Measurements from ENCODE around the gene GPC1.
A peak's percentile ranks its signal among the peaks of the same experiment; 100 is the strongest.
"Not testable (repeated sequence)": the region's sequence is repeated elsewhere in the genome, so short reads cannot be mapped to it uniquely, and the experiment has no call there.

GPC1 gene

DNA sequence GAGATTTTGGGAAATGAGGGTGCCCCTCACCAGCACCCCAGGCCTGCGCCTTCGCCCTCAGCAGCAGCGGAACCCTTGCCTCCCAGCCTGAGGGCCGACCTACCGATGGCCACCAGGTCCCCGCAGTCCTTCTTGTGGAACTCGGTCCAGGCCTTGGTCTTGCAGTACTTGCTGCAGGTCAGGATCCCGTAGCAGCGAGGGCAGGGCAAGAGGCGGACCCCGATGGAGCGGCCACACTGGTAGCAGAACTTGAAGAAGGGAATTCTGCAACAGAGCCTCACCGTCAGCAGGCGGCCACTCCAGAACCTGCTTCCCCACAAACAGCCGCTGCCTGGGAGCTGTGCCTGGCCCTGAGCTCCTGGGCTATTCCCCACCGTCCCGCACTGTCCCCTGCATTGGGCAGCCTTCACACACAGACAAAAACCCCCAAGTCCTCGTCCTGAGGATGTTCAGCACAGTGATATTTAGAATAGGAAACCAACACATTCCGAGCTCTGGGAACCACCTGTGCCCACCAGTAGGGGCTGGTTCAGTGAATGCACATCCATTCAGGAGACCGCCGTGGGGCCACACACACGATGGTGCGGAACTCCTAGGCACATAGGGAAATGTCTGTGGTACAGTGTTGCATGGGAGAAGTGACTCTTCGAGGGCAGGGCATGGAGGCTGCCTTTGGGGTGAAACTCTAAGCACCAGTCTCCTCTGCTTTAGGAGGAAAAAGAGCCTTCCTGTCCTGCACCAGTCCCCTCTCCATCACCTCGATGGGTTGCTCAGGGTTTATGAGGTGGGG lies 45.6 kb downstream of the GPC1 start:
- no peak for ATAC-seq

DNA sequence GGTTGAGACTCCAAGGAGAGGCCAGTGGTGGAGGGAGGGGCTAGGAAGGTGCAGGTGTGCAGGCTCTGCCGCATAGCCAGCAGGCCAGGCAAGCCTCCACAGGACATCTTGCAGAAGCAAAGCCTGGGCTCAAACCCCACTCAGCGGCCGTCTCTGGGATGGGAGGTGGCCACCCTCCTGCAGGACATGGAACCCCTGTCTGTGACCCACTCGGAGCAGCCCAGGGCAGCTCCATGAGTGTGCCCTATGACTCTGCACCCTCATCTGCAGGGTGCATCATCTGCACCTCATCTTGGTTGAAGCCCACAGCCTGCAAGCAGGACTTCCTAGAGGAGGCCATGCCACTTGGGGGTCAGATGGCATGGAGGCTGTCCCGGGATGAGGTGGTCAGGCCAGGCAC lies 46.3 kb downstream of the GPC1 start:
- no peak overlapping the region for H3K27ac Mint-ChIP-seq
- H3K4me3 Mint-ChIP-seq: no peak overlapping the region
- no peaks in the 10 kb centered on the region for H3K9me3 Mint-ChIP-seq
- no peaks in the 10 kb centered on the region for H3K4me1 Mint-ChIP-seq
- H3K36me3 Mint-ChIP-seq: peaks cover 7% of the 10 kb centered on the region
- DNase-seq (ENCODE audit: low spot score in 2 of 2): no peak
- ATAC-seq: no peak

More for the DNA sequence above, 45.6 kb downstream of the GPC1 start:
- Mint-ChIP-seq H3K4me1 (no peaks in the 10 kb centered on the region), H3K9me3 (peaks cover 4% of the 10 kb centered on the region), H3K36me3 (peaks cover 7% of the 10 kb centered on the region), H3K27ac (no peak overlapping the region), H3K4me3 (no peak overlapping the region)
- DNase-seq (ENCODE audit: low spot score in 2 of 2): no peak

DNA sequence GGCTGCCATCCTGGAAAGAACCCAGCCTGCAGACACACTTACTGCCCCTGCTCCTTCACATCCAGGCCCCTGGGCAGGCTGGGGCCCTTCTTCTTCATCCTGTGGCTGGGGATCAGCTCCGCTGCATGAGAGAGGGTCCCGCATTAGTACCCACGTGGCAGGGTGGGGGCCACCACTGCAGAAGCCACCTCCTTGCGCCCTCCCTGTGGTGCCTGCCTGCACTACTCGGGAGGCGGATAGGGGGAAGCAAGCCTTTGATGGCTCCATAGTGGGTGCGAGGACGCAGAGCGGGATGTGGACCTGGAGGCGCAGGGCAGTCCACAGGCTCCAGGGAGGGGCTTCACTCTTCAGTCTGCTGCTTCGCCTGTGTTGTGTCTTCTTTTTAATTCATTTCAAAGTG lies 46.7 kb downstream of the GPC1 start:
- peaks cover 3% of the 10 kb centered on the region for H3K9me3 Mint-ChIP-seq
- H3K36me3 Mint-ChIP-seq: peaks cover 7% of the 10 kb centered on the region
- H3K4me3 Mint-ChIP-seq: no peak overlapping the region
- no peaks in the 10 kb centered on the region for H3K4me1 Mint-ChIP-seq
- no peak for ATAC-seq
- no peak overlapping the region for H3K27ac Mint-ChIP-seq
- DNase-seq (ENCODE audit: low spot score in 2 of 2): no peak

DNA sequence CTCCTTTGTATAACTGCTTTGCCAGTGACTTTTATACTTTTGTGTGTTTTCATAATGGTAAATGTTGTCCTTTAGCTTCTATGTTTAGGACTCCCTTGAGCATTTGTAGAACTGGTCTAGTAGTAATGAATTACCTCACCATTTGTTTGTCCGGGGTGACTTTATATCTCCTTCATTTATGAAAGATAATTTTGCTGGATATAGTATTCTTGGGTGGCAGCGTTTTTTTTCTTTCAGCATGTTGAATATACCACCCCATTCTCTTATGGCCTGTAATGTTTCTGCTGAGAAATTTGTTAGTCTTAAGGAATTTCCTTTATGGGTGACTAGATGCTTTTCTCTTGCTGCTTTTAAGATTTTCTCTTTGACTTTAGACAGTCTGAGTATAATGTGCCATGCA lies 56.0 kb downstream of the GPC1 start:
- peaks cover 40% of the 10 kb centered on the region for H3K9me3 Mint-ChIP-seq
- ATAC-seq (no peak), DNase-seq (ENCODE audit: low spot score in 2 of 2) (no peak)
- no peaks in the 10 kb centered on the region for H3K4me1 Mint-ChIP-seq
- no peak overlapping the region for H3K27ac Mint-ChIP-seq
- H3K36me3 Mint-ChIP-seq: no peaks in the 10 kb centered on the region
- H3K4me3 Mint-ChIP-seq: no peak overlapping the region

DNA sequence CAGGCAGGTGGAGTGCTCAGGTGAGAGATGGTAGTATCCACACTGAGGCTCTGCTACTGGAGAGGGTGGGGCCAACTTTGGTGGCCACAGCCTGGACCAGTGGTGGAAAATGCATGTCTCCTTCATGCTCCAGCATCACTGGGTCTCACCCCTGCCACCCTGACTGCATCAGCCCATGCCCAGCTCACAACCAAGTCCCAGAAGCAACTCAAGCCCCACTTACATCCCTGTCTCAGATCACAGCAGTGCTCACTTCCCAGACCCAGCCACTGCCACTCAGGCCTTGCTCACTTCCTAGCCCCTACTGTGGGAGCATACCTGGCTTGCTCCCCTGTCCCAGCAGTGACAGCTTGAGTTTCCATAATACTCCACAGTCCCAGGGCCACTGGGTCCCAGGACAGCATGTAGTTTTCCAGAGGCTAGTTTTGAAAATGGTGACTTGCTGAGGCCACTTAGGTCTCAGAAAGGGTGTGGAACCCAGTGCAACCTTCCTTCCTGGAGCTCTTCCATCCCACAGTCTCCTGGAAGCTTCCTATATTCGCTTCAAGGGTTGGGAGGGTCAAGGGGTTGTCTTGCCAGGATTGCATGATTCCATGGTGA lies 58.8 kb downstream of the GPC1 start:
- no peaks in the 10 kb centered on the region for H3K4me1 Mint-ChIP-seq
- peaks cover 31% of the 10 kb centered on the region for H3K9me3 Mint-ChIP-seq
- DNase-seq (ENCODE audit: low spot score in 2 of 2) (no peak), ATAC-seq (no peak)
- H3K36me3 Mint-ChIP-seq: peaks cover 7% of the 10 kb centered on the region
- no peak overlapping the region for H3K27ac Mint-ChIP-seq
- H3K4me3 Mint-ChIP-seq: no peak overlapping the region

DNA sequence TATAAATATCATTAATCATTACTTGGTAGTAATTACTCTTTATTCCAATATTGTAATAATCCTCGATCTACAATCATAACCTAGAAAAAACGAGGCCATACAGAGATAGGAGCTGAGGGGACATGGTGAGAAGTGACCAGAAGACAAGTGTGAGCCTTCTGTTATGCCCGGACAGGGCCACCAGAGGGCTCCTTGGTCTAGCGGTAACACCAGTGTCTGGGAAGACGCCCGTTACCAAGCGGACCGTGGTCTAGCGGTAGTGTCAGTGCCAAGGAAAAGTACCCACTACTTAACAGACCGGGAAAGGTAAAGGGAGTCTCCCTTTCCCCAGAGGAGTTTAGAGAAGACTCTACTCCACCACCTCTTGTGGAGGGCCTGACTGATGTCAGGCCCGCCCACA lies 59.5 kb downstream of the GPC1 start:
- not testable (repeated sequence) for H3K36me3 Mint-ChIP-seq, H3K27ac Mint-ChIP-seq, H3K4me1 Mint-ChIP-seq, H3K4me3 Mint-ChIP-seq, ATAC-seq
- peaks cover 28% of the 10 kb centered on the region for H3K9me3 Mint-ChIP-seq
- peak in 1 of 2 donors; percentile 45 for DNase-seq (ENCODE audit: low spot score in 2 of 2)

DNA sequence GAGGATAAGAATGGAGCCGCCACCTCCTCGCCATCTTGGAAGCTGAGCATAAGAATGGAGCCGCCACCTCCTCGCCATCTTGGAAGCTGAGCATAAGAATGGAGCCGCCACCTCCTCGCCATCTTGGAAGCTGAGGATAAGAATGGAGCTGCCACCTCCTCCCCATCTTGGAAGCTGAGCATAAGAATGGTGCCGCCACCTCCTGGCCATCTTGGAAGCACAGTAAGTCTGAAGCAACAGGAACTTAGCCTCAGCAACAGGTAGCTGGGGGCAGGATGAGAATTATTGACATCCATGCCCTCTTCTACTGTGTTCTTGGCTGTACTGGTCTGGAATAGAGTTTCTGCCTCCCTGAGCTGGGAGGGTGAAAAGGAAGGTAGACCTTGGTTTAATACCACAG lies 61.6 kb downstream of the GPC1 start:
- peaks cover 14% of the 10 kb centered on the region for H3K9me3 Mint-ChIP-seq
- H3K4me3 Mint-ChIP-seq; ATAC-seq; H3K4me1 Mint-ChIP-seq; H3K36me3 Mint-ChIP-seq; DNase-seq (ENCODE audit: low spot score in 2 of 2); H3K27ac Mint-ChIP-seq: not testable (repeated sequence)

DNA sequence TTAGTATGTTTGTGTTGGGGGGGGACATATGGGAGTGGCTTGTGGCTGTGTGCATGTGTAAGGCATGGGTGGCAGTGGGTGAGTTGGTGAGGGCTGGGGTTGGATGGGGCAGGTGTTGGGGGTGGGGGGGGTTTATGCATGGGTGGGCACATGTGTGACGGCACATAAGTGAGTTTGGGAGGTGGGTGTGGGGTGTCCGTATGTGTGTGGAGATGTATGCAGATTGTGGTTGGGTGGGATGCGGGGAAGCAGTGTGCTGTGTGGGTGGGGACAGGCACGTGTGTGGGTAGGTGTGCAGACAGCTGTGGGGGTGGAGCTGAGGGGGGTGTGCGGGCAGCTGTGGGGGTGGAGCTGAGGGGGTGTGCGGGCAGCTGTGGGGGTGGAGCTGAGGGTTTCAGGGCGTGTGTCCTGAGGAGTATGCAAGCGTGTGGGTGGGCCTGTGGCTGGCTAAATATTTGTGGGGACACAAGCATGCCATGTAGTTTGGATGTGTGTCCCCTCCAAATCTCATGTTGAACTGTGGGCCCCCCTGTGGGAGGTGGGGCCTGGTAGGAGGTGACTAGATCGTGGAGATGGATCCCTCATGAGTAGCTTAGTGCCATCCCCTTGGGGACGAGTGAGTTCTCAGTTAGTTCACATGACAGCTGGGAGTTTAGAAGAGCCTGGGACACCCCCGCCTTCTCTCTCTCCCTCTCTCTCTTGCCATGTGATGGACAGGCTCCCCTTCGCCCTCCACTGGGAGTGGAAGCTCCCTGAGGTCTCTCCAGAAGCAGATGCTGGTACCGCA lies 62.9 kb downstream of the GPC1 start:
- Mint-ChIP-seq H3K36me3 (peaks cover 10% of the 10 kb centered on the region), H3K4me3 (no peak overlapping the region), H3K27ac (no peak overlapping the region), H3K9me3 (peaks cover 9% of the 10 kb centered on the region), H3K4me1 (no peaks in the 10 kb centered on the region)
- ATAC-seq: no peak
- DNase-seq (ENCODE audit: low spot score in 2 of 2): peak in 1 of 2 donors; percentile 30

DNA sequence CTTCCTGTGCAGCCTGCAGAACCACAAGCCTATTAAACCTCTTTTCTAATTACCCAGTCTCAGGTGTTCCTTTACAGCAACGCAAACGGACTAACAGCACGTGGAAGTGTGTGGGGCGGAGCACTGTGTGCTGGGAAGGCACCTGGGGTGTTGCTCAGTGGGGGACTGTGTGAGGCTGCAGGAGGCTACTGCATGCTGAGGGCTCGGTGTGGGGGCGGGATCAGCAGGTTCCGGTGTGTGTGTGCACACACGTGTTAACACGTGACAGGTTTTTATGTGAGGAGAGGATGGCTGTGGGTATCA lies 63.4 kb downstream of the GPC1 start:
- no peak for ATAC-seq
- Mint-ChIP-seq H3K4me3 (no peak overlapping the region), H3K36me3 (peaks cover 10% of the 10 kb centered on the region), H3K9me3 (peaks cover 7% of the 10 kb centered on the region), H3K4me1 (no peaks in the 10 kb centered on the region), H3K27ac (no peak overlapping the region)
- no peak for DNase-seq (ENCODE audit: low spot score in 2 of 2)

DNA sequence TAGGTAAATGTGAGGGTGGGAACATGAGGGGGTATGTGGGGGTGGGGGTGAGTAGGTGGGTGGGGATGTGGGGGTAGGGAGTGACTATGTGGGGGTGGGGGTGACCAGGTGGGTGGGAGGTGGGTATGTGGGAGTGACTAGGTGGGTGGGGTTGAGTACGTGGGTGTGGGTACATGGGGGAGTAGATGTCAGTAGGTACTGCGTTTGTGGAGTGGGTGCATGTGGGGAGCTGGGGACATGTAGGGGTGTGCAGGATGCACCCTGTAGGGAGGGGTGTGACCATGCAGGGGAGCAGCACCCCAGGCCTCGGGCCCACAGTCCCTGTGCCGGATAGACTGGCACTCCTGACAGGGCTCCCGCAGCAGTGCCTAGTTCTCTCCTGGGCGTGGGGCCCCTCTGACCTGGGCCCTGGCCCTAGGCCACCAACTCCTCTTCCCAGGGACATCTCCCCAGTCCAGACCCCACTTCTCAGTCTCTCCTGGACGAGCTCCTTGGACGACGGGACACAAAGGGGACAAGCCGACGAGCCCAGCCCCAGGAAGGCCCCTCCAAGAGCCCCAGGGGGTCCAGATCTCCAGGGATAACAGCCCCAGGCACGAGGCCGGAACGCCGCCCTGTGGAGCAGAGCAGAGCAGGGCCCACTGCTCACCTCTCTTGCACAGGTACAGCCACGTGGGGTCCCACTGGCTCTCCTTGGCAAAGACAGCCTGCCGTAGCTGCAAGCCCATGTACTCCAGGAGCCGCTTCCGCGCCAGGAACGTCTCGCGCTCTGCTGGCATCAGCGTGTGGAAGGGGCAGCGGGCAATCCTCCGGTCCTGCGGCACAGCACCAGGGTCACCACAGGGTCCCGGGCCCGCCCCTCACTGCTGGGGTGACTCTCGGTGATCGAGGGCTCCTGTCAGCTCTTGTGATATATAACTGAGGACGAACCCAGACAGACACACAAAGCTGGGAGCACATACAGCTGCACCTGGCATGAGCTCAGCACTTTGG lies 64.1 kb downstream of the GPC1 start:
- H3K27ac Mint-ChIP-seq: no peak overlapping the region
- no peaks in the 10 kb centered on the region for H3K4me1 Mint-ChIP-seq
- peaks cover 10% of the 10 kb centered on the region for H3K36me3 Mint-ChIP-seq
- peak in 1 of 2 donors; percentile 33 for DNase-seq (ENCODE audit: low spot score in 2 of 2)
- peaks cover 7% of the 10 kb centered on the region for H3K9me3 Mint-ChIP-seq
- ATAC-seq: no peak
- no peak overlapping the region for H3K4me3 Mint-ChIP-seq

DNA sequence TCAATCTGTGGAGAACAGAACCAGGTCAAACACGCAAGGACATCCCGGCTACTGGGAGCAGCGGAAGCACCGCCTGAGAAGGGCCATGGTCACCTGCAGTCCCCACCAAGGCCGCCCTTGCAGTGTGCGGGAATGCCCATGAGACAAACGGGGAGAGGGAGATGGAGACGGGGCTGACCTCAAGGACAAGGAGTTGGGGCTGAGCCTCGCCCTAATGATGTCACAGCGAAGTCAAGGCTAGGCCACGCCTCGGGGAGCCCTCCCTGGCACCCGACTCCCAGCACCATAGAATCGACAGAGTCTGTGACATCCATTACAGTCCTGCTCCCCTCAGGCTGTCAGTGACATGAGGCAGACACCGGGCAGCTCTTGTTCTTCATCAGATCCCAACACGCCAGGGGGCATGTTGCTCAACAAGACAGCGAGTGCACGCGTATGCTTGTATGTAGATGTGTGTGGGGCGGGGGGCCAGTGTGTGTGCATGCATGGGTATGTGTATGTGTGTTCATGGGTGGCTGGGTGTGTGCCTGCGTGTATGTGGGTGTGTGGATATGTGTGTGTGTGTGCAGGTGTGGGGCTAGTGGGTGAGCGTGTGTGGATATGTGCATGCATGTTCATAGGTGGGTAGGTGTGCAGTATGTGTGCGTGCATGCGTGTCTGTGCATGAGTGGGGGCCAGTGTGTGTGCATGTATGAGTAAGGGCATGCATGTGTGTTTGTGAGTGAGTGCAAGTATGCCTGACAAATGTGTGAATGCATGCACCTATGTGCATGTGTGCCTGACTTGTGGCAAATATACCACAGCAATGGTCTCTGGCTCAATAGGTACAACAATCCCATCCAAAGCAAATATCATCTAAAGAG lies 65.3 kb downstream of the GPC1 start:
- Mint-ChIP-seq H3K9me3 (peaks cover under 1% of the 10 kb centered on the region), H3K4me3 (no peak overlapping the region), H3K36me3 (peaks cover 10% of the 10 kb centered on the region), H3K4me1 (no peaks in the 10 kb centered on the region), H3K27ac (peak overlapping the region; percentile 3)
- DNase-seq (ENCODE audit: low spot score in 2 of 2): peak in 1 of 2 donors; percentile 34
- ATAC-seq: peak; percentile 32

DNA sequence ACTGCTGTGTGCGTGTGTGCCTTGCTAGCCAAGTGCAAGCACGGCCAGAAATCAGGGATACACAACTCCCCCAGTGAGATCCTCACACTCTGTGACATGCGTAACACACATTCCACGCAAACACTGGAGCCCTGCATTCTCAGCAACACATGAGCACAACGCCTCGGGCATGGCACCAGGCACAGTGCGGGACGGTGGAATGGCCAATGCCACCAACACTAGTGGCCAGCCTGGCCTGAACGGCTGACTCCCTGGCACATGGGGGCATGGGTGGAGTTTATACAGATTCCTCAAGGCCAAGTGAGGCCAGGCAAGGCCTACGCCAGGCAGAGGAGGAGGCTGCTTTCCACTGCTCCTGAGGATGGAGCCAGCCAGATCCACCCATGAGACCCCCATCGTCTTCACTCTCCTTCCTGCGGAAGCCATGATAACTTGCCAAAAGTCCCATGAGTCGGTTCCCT lies 66.1 kb downstream of the GPC1 start:
- no peak overlapping the region for H3K27ac Mint-ChIP-seq
- no peaks in the 10 kb centered on the region for H3K4me1 Mint-ChIP-seq
- DNase-seq (ENCODE audit: low spot score in 2 of 2) (peak in 1 of 2 donors; percentile 41), ATAC-seq (peak; percentile 23)
- H3K9me3 Mint-ChIP-seq: no peaks in the 10 kb centered on the region
- H3K4me3 Mint-ChIP-seq: no peak overlapping the region
- peaks cover 10% of the 10 kb centered on the region for H3K36me3 Mint-ChIP-seq

DNA sequence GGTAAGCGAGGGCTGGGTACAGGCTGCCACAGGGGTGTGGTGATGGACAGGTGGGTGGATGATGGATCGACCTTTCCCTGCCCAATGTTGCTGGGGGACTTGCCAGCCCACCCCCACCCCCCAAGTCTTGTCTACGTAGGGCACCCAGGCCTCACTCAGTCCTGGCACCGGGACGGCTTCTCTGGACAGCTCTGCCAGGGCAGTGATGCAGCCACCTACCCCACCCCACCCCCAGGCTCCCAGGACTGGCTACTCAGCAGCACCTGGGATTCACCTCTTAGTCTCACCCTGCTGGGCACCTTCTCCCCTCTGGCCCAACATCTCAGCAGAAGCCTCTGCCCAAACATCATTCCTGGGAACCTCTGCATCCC lies 66.6 kb downstream of the GPC1 start:
- Mint-ChIP-seq H3K4me3 (no peak overlapping the region), H3K36me3 (peaks cover 10% of the 10 kb centered on the region), H3K4me1 (no peaks in the 10 kb centered on the region), H3K9me3 (no peaks in the 10 kb centered on the region), H3K27ac (no peak overlapping the region)
- ATAC-seq: no peak
- DNase-seq (ENCODE audit: low spot score in 2 of 2): peak in 1 of 2 donors; percentile 23

Measured in stimulated activated effector memory CD8-positive, alpha-beta T cell treated with anti-CD3 and anti-CD28 coated beads, Interleukin-12 subunit alpha, Interleukin-12 subunit beta, amount 100 ng/mL, for 72 hours (primary cell).